Panc1 (cell line): ENCODE results near the gene CDK17. TPM values are rescaled to one million over a fixed set of nuclear protein-coding genes. Genes with fewer than 3 reads are reported as not detected.
"Not testable (repeated sequence)": the region's sequence is repeated elsewhere in the genome, so short reads cannot be mapped to it uniquely, and the experiment has no call there.

Experiments used
- ATAC-seq: fragments of 200-7000 bp; cut with Tn5 transposase; 2 replicates; pipeline ENCODE4 v1.9.1; 2020; ENCODE audit warnings: mild to moderate bottlenecking, moderate library complexity
- BruUV-seq: library from RNA; stranded (reverse); fragments of 400-500 nt; replicated peaks from 2 replicates; lab custom pipeline; 2021; lab: Mats Ljungman, UMichigan
- CTCF ChIA-PET: fragments of 300-600 bp; sonication (Branson Sonifier 250); formaldehyde crosslinking; loops from one replicate; lab custom pipeline; 2022; ENCODE audit warnings: antibody characterized with exemption; lab: Charles Lee
- POLR2A ChIA-PET: fragments of 300-600 bp; sonication (Branson Sonifier 250); formaldehyde crosslinking; loops from one replicate; lab custom pipeline; 2022; ENCODE audit warnings: antibody characterized with exemption; lab: Charles Lee
- DNase-seq: peaks from one replicate; pipeline ENCODE4 v3.0.0-alpha.2; 2010; ENCODE audit warnings: low read depth, low spot score
- H3K27ac ChIP-seq: 2 replicates; pipeline ENCODE4 v1.5.1; 2011; ENCODE audit warnings: mild to moderate bottlenecking, low read length, inconsistent platforms
- H3K27me3 ChIP-seq: fragments of 200-500 bp; sonication (Bioruptor generic); 2 replicates; pipeline ENCODE4 v1.6.0; 2014; ENCODE audit warnings: low read length, inconsistent platforms; ENCODE audit not compliant: control insufficient read depth, insufficient read depth
- H3K36me3 ChIP-seq: fragments of 200-500 bp; sonication (Bioruptor generic); 2 replicates; pipeline ENCODE4 v1.5.1; 2014; ENCODE audit warnings: inconsistent platforms, mild to moderate bottlenecking, low read length, moderate library complexity; ENCODE audit not compliant: control insufficient read depth, insufficient read depth
- H3K4me1 ChIP-seq: 2 replicates; pipeline ENCODE4 v1.5.1; 2011; ENCODE audit warnings: inconsistent platforms, mild to moderate bottlenecking, low read length, moderate library complexity; ENCODE audit not compliant: control insufficient read depth, insufficient read depth
- H3K4me3 ChIP-seq, 2 experiments: 2 replicates each; pipeline ENCODE4 v1.5.1; 2011 to 2012; ENCODE audit warnings: low read depth in 2 of 2, low read length in 2 of 2, mild to moderate bottlenecking in 2 of 2, inconsistent platforms in 1 of 2, moderate library complexity in 1 of 2
- H3K9me3 ChIP-seq: fragments of 200-500 bp; sonication (Bioruptor generic); 2 replicates; pipeline ENCODE4 v1.5.1; 2014; ENCODE audit warnings: low read depth, mild to moderate bottlenecking, inconsistent platforms, low read length, moderate library complexity; ENCODE audit not compliant: control insufficient read depth, insufficient read depth
- CTCF ChIP-seq: fragments of 450-650 bp; IDR thresholded peaks from 2 replicates; pipeline ENCODE4 v1.5.1; 2017; ENCODE audit warnings: mild to moderate bottlenecking
- POLR2AphosphoS5 ChIP-seq: IDR thresholded peaks from 2 replicates; pipeline ENCODE4 v1.6.1; 2012; ENCODE audit warnings: mild to moderate bottlenecking, low read depth, low read length, moderate library complexity
- REST ChIP-seq, 2 experiments: IDR thresholded peaks; 2 replicates each; pipeline ENCODE4 v1.6.1; 2011 to 2012; ENCODE audit warnings: low read depth in 2 of 2, control low read depth in 1 of 2, low read length in 1 of 2, mild to moderate bottlenecking in 1 of 2, moderate library complexity in 1 of 2; ENCODE audit not compliant: insufficient read depth in 1 of 2
- SIN3A ChIP-seq: IDR thresholded peaks from 2 replicates; pipeline ENCODE4 v1.6.1; 2012; ENCODE audit warnings: low read depth, mild to moderate bottlenecking, low read length, moderate library complexity, borderline replicate concordance; ENCODE audit not compliant: insufficient read depth
- TCF7L2 ChIP-seq: IDR thresholded peaks from 2 replicates; pipeline ENCODE4 v1.6.1; 2011; ENCODE audit warnings: mild to moderate bottlenecking, low read depth, low read length, inconsistent platforms
- in situ Hi-C: cut with HindIII; loops from 2 replicates; pipeline ENCODE4 v1.10.0; 2016; ENCODE audit warnings: low sequenced_read_pairs, low pct_unique_long_range_greater_than_20kb
- intact Hi-C: fragments of 100-400 bp; cut with micrococcal nuclease; formaldehyde crosslinking; loops from one replicate; pipeline ENCODE4 v1.10.0; 2022; ENCODE audit not compliant: unreplicated experiment
- total RNA-seq: library from RNA; stranded (reverse); gene quantifications from one replicate; pipeline ENCODE4 v1.2.1, GENCODE V29; 2021; ENCODE audit not compliant: unreplicated experiment

The CDK17 gene
- total RNA-seq, 1 experiment from 2014 or later: 23.2 TPM

- POLR2A ChIA-PET: no interaction called here
- Histone ChIP-seq H3K36me3 (no peaks in the 10 kb centered on the region), H3K9me3 (peaks cover 2% of the 10 kb centered on the region; the same call in 1 of the 2 replicates), H3K27me3 (no peaks in the 10 kb centered on the region), H3K27ac (no peak overlapping the region), H3K4me3 (no peak overlapping the region), H3K4me1 (no peaks in the 10 kb centered on the region)
- TF ChIP-seq TCF7L2: no peak
- CTCF ChIA-PET: no interaction called here
- DNase-seq: no peak
- in situ Hi-C loops: no loop called here
- no peak for ATAC-seq
- intact Hi-C loops: no loop called here
- no TSS peak for BruUV-seq
Observed at GRCh38 chr12:96383991-96384390, 16.2 kb downstream of the CDK17 start.

GRCh38 chr12:96383371-96383770, 16.9 kb downstream of the CDK17 start:
- Histone ChIP-seq H3K4me1 (no peaks in the 10 kb centered on the region), H3K27me3 (no peaks in the 10 kb centered on the region), H3K27ac (no peak overlapping the region), H3K36me3 (no peaks in the 10 kb centered on the region), H3K4me3 (no peak overlapping the region), H3K9me3 (peaks cover 7% of the 10 kb centered on the region; the same call in 1 of the 2 replicates)
- no TSS peak for BruUV-seq
- in situ Hi-C loops: no loop called here
- ChIA-PET CTCF (no interaction called here), POLR2A (no interaction called here)
- DNase-seq (no peak), ATAC-seq (no peak)
- intact Hi-C loops: no loop called here
- TF ChIP-seq REST (IDR thresholded peaks at IDR 0.05; ENCODE audit: insufficient read depth in 1 of 2, low read depth in 2 of 2, low read length in 1 of 2) (no peak), POLR2AphosphoS5 (no peak), SIN3A (no peak), CTCF (no peak), TCF7L2 (no peak)

DNA sequence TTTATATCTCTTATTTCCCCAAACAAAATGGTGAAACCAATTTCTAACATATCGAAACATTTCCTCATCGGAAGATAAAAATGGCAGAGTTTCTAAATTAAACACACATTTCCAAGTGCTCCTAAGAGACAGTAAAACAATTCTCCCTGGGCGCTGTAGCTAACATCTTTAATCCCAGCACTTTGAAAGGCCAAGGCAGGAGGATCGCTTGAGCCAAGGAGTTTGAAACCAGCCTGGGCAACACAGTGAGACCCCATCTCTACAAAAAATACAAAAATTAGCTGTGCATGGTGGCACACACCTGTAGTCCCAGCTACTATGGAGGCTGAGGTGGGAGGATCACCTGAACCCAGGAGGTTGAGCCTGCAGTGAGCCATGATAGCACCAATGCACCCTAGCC, 20.5 kb downstream of the CDK17 start:
- intact Hi-C loops, CTCF ChIA-PET, H3K9me3 ChIP-seq, H3K4me1 ChIP-seq, POLR2A ChIA-PET, in situ Hi-C loops, BruUV-seq, ATAC-seq, DNase-seq, H3K36me3 ChIP-seq, H3K27me3 ChIP-seq, H3K4me3 ChIP-seq, H3K27ac ChIP-seq: not testable (repeated sequence)
